Breast epithelium (tissue), 3 donors: ENCODE data around the gene TESK2.
"Not testable (repeated sequence)": the region's sequence is repeated elsewhere in the genome, so short reads cannot be mapped to it uniquely, and the experiment has no call there.

Experiments
- CTCF ChIP-seq, 3 donors: fragments of 450-650 bp; IDR thresholded peaks; one replicate each; pipeline ENCODE4 v1.5.1; 2016 to 2017; ENCODE audit warnings: antibody characterized with exemption in 3 of 3, mild to moderate bottlenecking in 3 of 3, moderate library complexity in 3 of 3
- POLR2A ChIP-seq: fragments of 450-650 bp; IDR thresholded peaks from one replicate; pipeline ENCODE4 v1.6.1; 2016; ENCODE audit warnings: antibody characterized with exemption, mild to moderate bottlenecking, moderate library complexity

- TF ChIP-seq CTCF (IDR thresholded peaks at IDR 0.05); POLR2A: not testable (repeated sequence)
These were observed 22.7 kb upstream of the TESK2 start for GRCh38 chr1:45513532-45514260.
